COR-L47 (cell line): Measurements from ENCODE around the gene ZNF697.
"Not testable (repeated sequence)": the region's sequence is repeated elsewhere in the genome, so short reads cannot be mapped to it uniquely, and the experiment has no call there.

Source experiments
- DNase-seq: peaks from one replicate; lab custom pipeline; 2025; lab: John Stamatoyannopoulos, UW

Gene ZNF697

GRCh38 chr1:119647734-119648619 is at the start of gene ZNF697:
ZNF697 (minus strand) TSS chr1:119648266; CDS start chr1:119626100, 22,166 bp downstream.
- peak; percentile 95 for DNase-seq

GRCh38 chr1:119697598-119697997 is 49.5 kb upstream of the ZNF697 start:
- DNase-seq: no peak

- DNase-seq: not testable (repeated sequence)
These were observed 48.8 kb upstream of the ZNF697 start for GRCh38 chr1:119696863-119697262.

GRCh38 chr1:119689511-119689910 is 41.4 kb upstream of the ZNF697 start:
- DNase-seq: no peak

- DNase-seq: no peak
These were observed 40.7 kb upstream of the ZNF697 start for GRCh38 chr1:119688810-119689209.

- no peak for DNase-seq
These were observed 39.5 kb upstream of the ZNF697 start for GRCh38 chr1:119687434-119688079.

GRCh38 chr1:119686661-119687060 is 38.6 kb upstream of the ZNF697 start:
- no peak for DNase-seq

GRCh38 chr1:119683893-119684292 is 35.8 kb upstream of the ZNF697 start:
- no peak for DNase-seq

GRCh38 chr1:119682141-119682540 is 34.1 kb upstream of the ZNF697 start:
- no peak for DNase-seq

GRCh38 chr1:119681560-119681959 is 33.5 kb upstream of the ZNF697 start:
- DNase-seq: no peak

- DNase-seq: no peak
These were observed 32.7 kb upstream of the ZNF697 start for GRCh38 chr1:119680723-119681122.

- no peak for DNase-seq
These were observed 32.1 kb upstream of the ZNF697 start for GRCh38 chr1:119680193-119680592.

GRCh38 chr1:119679223-119679622 is 31.2 kb upstream of the ZNF697 start:
- DNase-seq: no peak

- DNase-seq: no peak
These were observed 28.6 kb upstream of the ZNF697 start for GRCh38 chr1:119676571-119677206.

- DNase-seq: peak; percentile 69
These were observed 27.6 kb upstream of the ZNF697 start for GRCh38 chr1:119675349-119676345.

GRCh38 chr1:119674835-119675289 is 26.8 kb upstream of the ZNF697 start:
- DNase-seq: no peak

- no peak for DNase-seq
These were observed 26.1 kb upstream of the ZNF697 start for GRCh38 chr1:119674111-119674526.

- DNase-seq: no peak
These were observed 25.3 kb upstream of the ZNF697 start for GRCh38 chr1:119673171-119673940.

GRCh38 chr1:119670898-119671297 is 22.8 kb upstream of the ZNF697 start:
- no peak for DNase-seq

GRCh38 chr1:119667173-119667572 is 19.1 kb upstream of the ZNF697 start:
- DNase-seq: no peak

- no peak for DNase-seq
These were observed 16.0 kb upstream of the ZNF697 start for GRCh38 chr1:119664067-119664466.
